OCI-LY3 (cell line): Measurements from ENCODE around the gene RASIP1.

Experiments
- CTCF ChIP-seq: fragments of 200-600, 300-600 bp; sonication (generic); IDR thresholded peaks from 2 replicates; pipeline ENCODE4 v1.5.1; 2014; ENCODE audit warnings: antibody characterized with exemption, low read length, low read depth
- EZH2phosphoT487 ChIP-seq: fragments of 200-600 bp; shearing (Covaris generic); IDR thresholded peaks from 2 replicates; pipeline ENCODE4 v1.6.1; 2018; ENCODE audit warnings: antibody characterized with exemption, mixed run types, low read depth

- TF ChIP-seq CTCF (no peak), EZH2phosphoT487 (no peak)
Measured at GRCh38 chr19:48768994-48769713, 28.7 kb upstream of the RASIP1 start.
